ENCODE measurements around the gene STK26. TPM values are rescaled to one million over a fixed set of nuclear protein-coding genes. Genes with fewer than 3 reads are reported as not detected.
"Not testable (repeated sequence)": the region's sequence is repeated elsewhere in the genome, so short reads cannot be mapped to it uniquely, and the experiment has no call there.

STK26 gene
- total and polyA plus RNA-seq, 2 of the 13 experiments (the other 11 are each of a cell fraction or from before 2014, with no cell fraction given), result 16.9 to 47.9 TPM

DNA sequence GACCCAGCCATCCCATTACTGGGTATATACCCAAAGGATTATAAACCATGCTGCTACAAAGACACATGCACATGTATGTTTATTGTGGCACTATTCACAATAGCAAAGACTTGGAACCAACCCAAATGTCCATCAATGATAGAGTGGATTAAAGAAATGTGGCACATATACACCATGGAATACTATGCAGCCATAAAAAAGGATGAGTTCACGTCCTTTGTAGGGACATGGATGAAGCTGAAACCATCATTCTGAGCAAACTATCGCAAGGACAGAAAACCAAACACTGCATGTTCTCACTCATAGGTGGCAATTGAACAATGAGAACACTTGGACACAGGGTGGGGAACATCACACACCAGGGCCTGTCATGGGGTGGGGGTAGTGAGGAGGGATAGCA lies 12.9 kb upstream of the STK26 start:
- ATAC-seq; H4K20me1 ChIP-seq (ENCODE audit: insufficient read depth, low read length); H3K4me3 ChIP-seq (replicated peaks in 1 of 3; ENCODE audit: insufficient read depth in 1 of 3, low read depth in 2 of 3, low read length in 3 of 3); in situ Hi-C loops (cut with HindIII; ENCODE audit: extremely low pct_ligation_motif_present, low pct_unique_long_range_greater_than_20kb); FAIRE-seq; H3K79me2 ChIP-seq (ENCODE audit: insufficient read depth, low read length); POLR2A ChIA-PET; BruUV-seq (replicated peaks); H3K9me3 ChIP-seq (ENCODE audit: low read length); intact Hi-C loops (cut with micrococcal nuclease; ENCODE audit: unreplicated experiment); H3K9ac ChIP-seq (ENCODE audit: insufficient read depth, low read depth, low read length); H3K27me3 ChIP-seq (ENCODE audit: control insufficient read depth in 1 of 2, insufficient read depth in 2 of 2, low read length in 2 of 2); H3K4me2 ChIP-seq (ENCODE audit: low read depth, low read length); H3K27ac ChIP-seq (ENCODE audit: extremely low read length, insufficient read depth, low read length); DNase-seq (ENCODE audit: low spot score); H3K36me3 ChIP-seq (replicated peaks in 1 of 2; ENCODE audit: control insufficient read depth in 1 of 2, insufficient read depth in 2 of 2, low read length in 2 of 2); H2AFZ ChIP-seq (ENCODE audit: low read length); CTCF ChIA-PET (ENCODE audit: low intra/inter-chr PET ratio, low total read pairs): not testable (repeated sequence)
- peaks cover 43% of the 10 kb centered on the region for H3K4me1 ChIP-seq (ENCODE audit: insufficient read depth, low read length)
- WGBS (ENCODE audit: low lambda C conversion rate), result 83% methylated on average over 2 of the region's 2 CpGs

DNA sequence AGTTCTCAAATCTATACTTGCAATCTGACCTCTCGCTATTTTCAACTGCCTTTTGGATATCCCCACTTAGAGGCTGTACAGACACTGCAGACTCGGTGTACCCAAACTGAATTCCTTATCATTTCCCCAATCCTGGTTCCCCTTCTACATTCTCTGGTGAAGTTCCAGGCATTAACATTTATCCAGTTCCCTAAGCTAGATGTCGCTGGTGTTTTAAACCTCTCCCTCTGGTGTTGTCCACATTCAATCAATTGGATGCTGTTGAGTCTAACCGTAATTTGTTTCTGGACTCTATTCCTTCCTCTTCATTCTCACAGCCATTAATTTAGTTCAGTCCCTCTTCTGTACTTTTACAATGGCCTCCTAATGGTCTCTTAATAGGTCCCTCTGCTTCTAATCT lies 7.2 kb upstream of the STK26 start:
- Histone ChIP-seq H3K4me2 (ENCODE audit: low read depth, low read length) (no peak overlapping the region), H3K36me3 (replicated peaks in 1 of 2; ENCODE audit: control insufficient read depth in 1 of 2, insufficient read depth in 2 of 2, low read length in 2 of 2) (no peaks in the 10 kb centered on the region), H3K9me3 (ENCODE audit: low read length) (no peaks in the 10 kb centered on the region), H3K79me2 (ENCODE audit: insufficient read depth, low read length) (no peaks in the 10 kb centered on the region), H3K27ac (ENCODE audit: extremely low read length, insufficient read depth, low read length) (no peak overlapping the region), H2AFZ (ENCODE audit: low read length) (no peak overlapping the region), H3K4me3 (replicated peaks in 1 of 3; ENCODE audit: insufficient read depth in 1 of 3, low read depth in 2 of 3, low read length in 3 of 3) (no peak overlapping the region), H3K9ac (ENCODE audit: insufficient read depth, low read depth, low read length) (no peak overlapping the region), H3K4me1 (ENCODE audit: insufficient read depth, low read length) (peaks cover 17% of the 10 kb centered on the region), H3K27me3 (ENCODE audit: control insufficient read depth in 1 of 2, insufficient read depth in 2 of 2, low read length in 2 of 2) (no peaks in the 10 kb centered on the region), H4K20me1 (ENCODE audit: insufficient read depth, low read length) (no peaks in the 10 kb centered on the region)
- ChIA-PET CTCF (ENCODE audit: low intra/inter-chr PET ratio, low total read pairs) (no interaction called here), POLR2A (no interaction called here)
- ATAC-seq (no peak), DNase-seq (ENCODE audit: low spot score) (no peak), FAIRE-seq (no peak)
- BruUV-seq (replicated peaks), result no TSS peak
- 46% methylated on average over 4 of the region's 4 CpGs for WGBS (ENCODE audit: low lambda C conversion rate)
- intact Hi-C loops (cut with micrococcal nuclease; ENCODE audit: unreplicated experiment) (no loop called here), in situ Hi-C loops (cut with HindIII; ENCODE audit: extremely low pct_ligation_motif_present, low pct_unique_long_range_greater_than_20kb) (no loop called here)
- TF ChIP-seq, protein P1, sequence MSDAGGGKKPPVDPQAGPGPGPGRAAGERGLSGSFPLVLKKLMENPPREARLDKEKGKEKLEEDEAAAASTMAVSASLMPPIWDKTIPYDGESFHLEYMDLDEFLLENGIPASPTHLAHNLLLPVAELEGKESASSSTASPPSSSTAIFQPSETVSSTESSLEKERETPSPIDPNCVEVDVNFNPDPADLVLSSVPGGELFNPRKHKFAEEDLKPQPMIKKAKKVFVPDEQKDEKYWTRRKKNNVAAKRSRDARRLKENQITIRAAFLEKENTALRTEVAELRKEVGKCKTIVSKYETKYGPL (CRISPR knock-in tag; IDR thresholded peaks at IDR 0.05), result no peak
- TF ChIP-seq NFYB (CRISPR knock-in tag; IDR thresholded peaks at IDR 0.05) (no peak), ZNF205 (CRISPR knock-in tag; IDR thresholded peaks at IDR 0.05) (no peak), HNRNPLL (IDR thresholded peaks at IDR 0.05; ENCODE audit: low read depth, low read length, poor library complexity, severe bottlenecking) (no peak), ZHX1 (CRISPR knock-in tag; IDR thresholded peaks at IDR 0.05; ENCODE audit: low read depth) (no peak), EEA1 (CRISPR knock-in tag; IDR thresholded peaks at IDR 0.05; ENCODE audit: borderline replicate concordance) (no peak), ZNF546 (CRISPR knock-in tag; conservative IDR thresholded peaks at IDR 0.05) (no peak)
